Liver (tissue), 9 donors: ENCODE measurements around the gene TBC1D21. TPM values are rescaled to one million over a fixed set of nuclear protein-coding genes. Genes with fewer than 3 reads are reported as not detected.

ENCODE experiments used
- DNase-seq: peaks from one replicate; pipeline ENCODE4 v3.0.0-alpha.2; 2017; ENCODE audit warnings: low spot score
- H3K27ac ChIP-seq, 2 donors: one replicate each; pipeline ENCODE4 v1.7.0; 2013; ENCODE audit warnings: inconsistent platforms in 2 of 2, low read length in 2 of 2, control low read depth in 1 of 2, low read depth in 1 of 2, mild to moderate bottlenecking in 1 of 2
- H3K27me3 ChIP-seq, 4 donors: one replicate each; pipeline versions ENCODE4 v1.6.1 to v1.7.0; 2013; ENCODE audit warnings: low read length in 3 of 4, inconsistent platforms in 1 of 4, mild to moderate bottlenecking in 1 of 4, moderate library complexity in 1 of 4; ENCODE audit not compliant: control insufficient read depth in 4 of 4, insufficient read depth in 4 of 4
- H3K36me3 ChIP-seq, 4 donors: one replicate each; pipeline versions ENCODE4 v1.6.1 to v1.7.0; 2013; ENCODE audit warnings: low read length in 3 of 4, mild to moderate bottlenecking in 3 of 4, low read depth in 1 of 4, moderate library complexity in 1 of 4; ENCODE audit not compliant: control insufficient read depth in 4 of 4, insufficient read depth in 3 of 4
- H3K4me1 ChIP-seq, 4 donors: one replicate each; pipeline versions ENCODE4 v1.6.1 to v1.7.0; 2013; ENCODE audit warnings: low read length in 3 of 4, mild to moderate bottlenecking in 3 of 4, moderate library complexity in 1 of 4; ENCODE audit not compliant: control insufficient read depth in 4 of 4, insufficient read depth in 4 of 4
- H3K4me3 ChIP-seq, 3 donors: one replicate each; pipeline versions ENCODE4 v1.6.1 to v1.7.0; 2013; ENCODE audit warnings: low read length in 3 of 3, control low read depth in 1 of 3, low read depth in 1 of 3, mild to moderate bottlenecking in 1 of 3
- H3K9ac ChIP-seq, 2 donors: one replicate each; pipeline ENCODE4 v1.7.0; 2013; ENCODE audit warnings: low read length in 2 of 2, mild to moderate bottlenecking in 2 of 2, moderate library complexity in 2 of 2, control low read depth in 1 of 2, low read depth in 1 of 2
- H3K9me3 ChIP-seq, 4 donors: one replicate each; pipeline versions ENCODE4 v1.6.1 to v1.7.0; 2013; ENCODE audit warnings: low read length in 3 of 4; ENCODE audit not compliant: control insufficient read depth in 4 of 4
- ATF3 ChIP-seq: IDR thresholded peaks from 2 replicates; pipeline ENCODE4 v1.6.1; 2016; ENCODE audit warnings: antibody characterized with exemption
- EGR1 ChIP-seq, 2 donors: IDR thresholded peaks; 2 replicates each; pipeline ENCODE4 v1.6.1; 2016 to 2018; ENCODE audit warnings: antibody characterized with exemption in 2 of 2, low read depth in 2 of 2
- FOXA1 ChIP-seq: IDR thresholded peaks from 2 replicates; pipeline ENCODE4 v1.6.1; 2016; ENCODE audit warnings: antibody characterized with exemption
- FOXA2 ChIP-seq: IDR thresholded peaks from 2 replicates; pipeline ENCODE4 v1.6.1; 2016; ENCODE audit warnings: antibody characterized with exemption
- GABPA ChIP-seq, 2 donors: IDR thresholded peaks in 1 of 2; conservative IDR thresholded peaks in 1 of 2; 2 replicates each; pipeline ENCODE4 v1.6.1; 2016; ENCODE audit warnings: antibody characterized with exemption in 2 of 2, mild to moderate bottlenecking in 1 of 2, moderate library complexity in 1 of 2
- HNF4A ChIP-seq, 2 donors: conservative IDR thresholded peaks; 2 replicates each; pipeline ENCODE4 v1.6.1; 2016; ENCODE audit warnings: antibody characterized with exemption in 2 of 2, mild to moderate bottlenecking in 2 of 2
- HNF4G ChIP-seq: IDR thresholded peaks from 2 replicates; pipeline ENCODE4 v1.6.1; 2016; ENCODE audit warnings: antibody characterized with exemption
- JUND ChIP-seq, 2 donors: IDR thresholded peaks; 2 replicates each; pipeline ENCODE4 v1.6.1; 2016; ENCODE audit warnings: antibody characterized with exemption in 2 of 2
- MAX ChIP-seq: IDR thresholded peaks from 2 replicates; pipeline ENCODE4 v1.6.1; 2016; ENCODE audit warnings: antibody characterized with exemption
- NR2F2 ChIP-seq: IDR thresholded peaks from 2 replicates; pipeline ENCODE4 v1.6.1; 2016; ENCODE audit warnings: antibody characterized with exemption
- RAD21 ChIP-seq, 2 donors: IDR thresholded peaks; 2 replicates each; pipeline ENCODE4 v1.6.1; 2016; ENCODE audit warnings: antibody characterized with exemption in 2 of 2, mild to moderate bottlenecking in 2 of 2
- REST ChIP-seq: IDR thresholded peaks from 2 replicates; pipeline ENCODE4 v1.6.1; 2016; ENCODE audit warnings: antibody characterized with exemption, mild to moderate bottlenecking
- SP1 ChIP-seq: IDR thresholded peaks from 2 replicates; pipeline ENCODE4 v1.6.1; 2018; ENCODE audit warnings: antibody characterized with exemption, mild to moderate bottlenecking
- TAF1 ChIP-seq: conservative IDR thresholded peaks from 2 replicates; pipeline ENCODE4 v1.6.1; 2016; ENCODE audit warnings: antibody characterized with exemption, mild to moderate bottlenecking
- WGBS: extraction: QIAGEN DNeasy Blood & Tissue Kit; methylation state at CpG from one replicate; pipeline ENCODE4 v1.1.7; 2013; 5-methylcytosine and 5-hydroxymethylcytosine counted together
- polyA plus RNA-seq, 2 donors: library from polyadenylated mRNA; stranded (reverse) in 1 of 2; unstranded in 1 of 2; fragments of 200-250 nt in 1 of 2; fragments of >200 nt in 1 of 2; fragmentation: Nextera tagmentation in 1 of 2; extraction: Ambion mirVana in 1 of 2; gene quantifications; one replicate each; pipeline versions ENCODE4 v1.2.1 to v1.2.3, GENCODE V29; 2013 to 2015
- total RNA-seq, 2 donors: library from RNA; depleted of rRNA; stranded (reverse); fragments of >200 nt; gene quantifications; one replicate each; pipeline ENCODE4 v1.2.3, GENCODE V29; 2014
- TF ChIP-seq, protein P1 (sequence below): fragments of 150-350 bp; IDR thresholded peaks from 2 replicates; pipeline ENCODE4 v1.5.1; 2017; ENCODE audit warnings: improper control_type of control experiment, low read depth, low read length; ENCODE audit not compliant: missing input control
- TF ChIP-seq, protein P2 (sequence below): IDR thresholded peaks from 2 replicates; pipeline ENCODE4 v1.6.1; 2016; ENCODE audit warnings: antibody characterized with exemption
- donor health status: healthy.
- donor health status: healthy.
- donor health status: healthy.
- donor health status: healthy.
- donor health status: healthy.

Gene TBC1D21, protein sequence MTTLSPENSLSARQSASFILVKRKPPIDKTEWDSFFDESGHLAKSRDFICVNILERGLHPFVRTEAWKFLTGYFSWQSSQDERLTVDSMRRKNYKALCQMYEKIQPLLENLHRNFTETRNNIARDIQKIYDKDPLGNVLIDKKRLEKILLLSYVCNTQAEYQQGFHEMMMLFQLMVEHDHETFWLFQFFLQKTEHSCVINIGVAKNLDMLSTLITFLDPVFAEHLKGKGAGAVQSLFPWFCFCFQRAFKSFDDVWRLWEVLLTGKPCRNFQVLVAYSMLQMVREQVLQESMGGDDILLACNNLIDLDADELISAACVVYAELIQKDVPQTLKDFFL
- total RNA-seq (not detected), polyA plus RNA-seq (not detected)

DNA sequence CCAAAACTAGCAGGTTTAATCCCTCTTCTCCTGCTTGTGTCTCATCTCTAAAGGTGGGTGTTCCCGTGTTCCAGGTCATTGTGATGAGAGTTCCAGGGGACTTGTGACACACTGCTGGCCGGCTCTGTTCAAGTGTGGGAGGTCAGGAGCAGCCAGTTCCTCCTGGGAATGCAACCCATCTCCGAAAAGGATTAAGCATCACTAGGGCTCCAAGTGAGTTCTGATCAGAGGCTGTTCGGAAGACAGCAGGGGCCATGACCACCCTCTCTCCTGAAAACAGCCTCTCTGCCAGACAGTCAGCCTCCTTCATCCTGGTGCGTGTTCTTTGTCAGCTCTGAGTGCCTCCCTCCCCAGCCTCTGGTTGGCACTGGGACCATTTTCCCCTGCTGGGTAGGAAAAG, at the start of gene TBC1D21:
Gene TBC1D21, plus strand, starts transcription at position 109 of the 400 bp plus-strand sequence. Its CDS starts 146 bp downstream, at position 255.
- 65% methylated on average over 5 of the region's 5 CpGs for WGBS
- DNase-seq: no peak
- H3K9me3 ChIP-seq: peaks cover 0 to 4% (median 1%) of the 10 kb centered on the region in 4 donors
- no peaks in the 10 kb centered on the region for H3K27me3 ChIP-seq
- H3K9ac ChIP-seq: no peak within 1 kb of the TSS
- H3K36me3 ChIP-seq: no peaks in the 10 kb centered on the region
- H3K4me3 ChIP-seq: no peak within 1 kb of the TSS
- no peak for TF ChIP-seq SP1
- TF ChIP-seq JUND (IDR thresholded peaks at IDR 0.05): no peak
- H3K27ac ChIP-seq: no peak within 1 kb of the TSS
- no peaks in the 10 kb centered on the region for H3K4me1 ChIP-seq

DNA sequence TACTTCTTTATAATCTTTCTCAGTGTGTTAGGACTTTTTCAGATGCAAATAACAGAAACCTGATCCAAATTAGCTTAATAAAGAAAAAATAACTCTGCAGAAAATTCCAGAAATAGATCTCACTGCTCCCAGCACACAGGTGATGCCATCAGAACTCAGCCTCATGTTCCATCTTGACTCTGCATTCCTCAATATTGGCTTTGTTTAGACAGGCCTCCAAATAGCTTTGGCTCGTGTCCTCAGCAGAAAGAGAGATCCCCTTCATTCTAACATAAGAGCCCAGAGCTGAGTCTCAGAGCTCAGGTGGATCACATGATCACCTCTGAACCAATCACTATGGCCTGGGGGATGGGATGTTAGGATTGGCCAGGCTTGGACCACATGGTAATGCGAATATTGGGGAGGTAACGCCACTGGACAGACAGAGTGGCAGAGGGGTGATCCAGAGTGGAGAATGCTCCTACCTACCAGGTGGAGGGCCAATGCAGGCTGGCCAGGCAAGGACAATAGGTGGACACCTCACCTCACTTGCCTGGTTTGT, 46.6 kb upstream of the TBC1D21 start:
- TF ChIP-seq JUND (IDR thresholded peaks at IDR 0.05) (no peak), TAF1 (no peak), FOXA1 (no peak), FOXA2 (no peak), HNF4A (conservative IDR thresholded peaks at IDR 0.05) (no peak), RAD21 (IDR thresholded peaks at IDR 0.05) (no peak), EGR1 (IDR thresholded peaks at IDR 0.05; ENCODE audit: low read depth in 2 of 2) (no peak), GABPA (IDR thresholded peaks at IDR 0.05 in 1 of 2, conservative IDR thresholded peaks at IDR 0.05 in 1 of 2) (no peak), NR2F2 (no peak), ATF3 (no peak), HNF4G (no peak), SP1 (no peak), MAX (no peak), REST (no peak)
- TF ChIP-seq, protein P1, sequence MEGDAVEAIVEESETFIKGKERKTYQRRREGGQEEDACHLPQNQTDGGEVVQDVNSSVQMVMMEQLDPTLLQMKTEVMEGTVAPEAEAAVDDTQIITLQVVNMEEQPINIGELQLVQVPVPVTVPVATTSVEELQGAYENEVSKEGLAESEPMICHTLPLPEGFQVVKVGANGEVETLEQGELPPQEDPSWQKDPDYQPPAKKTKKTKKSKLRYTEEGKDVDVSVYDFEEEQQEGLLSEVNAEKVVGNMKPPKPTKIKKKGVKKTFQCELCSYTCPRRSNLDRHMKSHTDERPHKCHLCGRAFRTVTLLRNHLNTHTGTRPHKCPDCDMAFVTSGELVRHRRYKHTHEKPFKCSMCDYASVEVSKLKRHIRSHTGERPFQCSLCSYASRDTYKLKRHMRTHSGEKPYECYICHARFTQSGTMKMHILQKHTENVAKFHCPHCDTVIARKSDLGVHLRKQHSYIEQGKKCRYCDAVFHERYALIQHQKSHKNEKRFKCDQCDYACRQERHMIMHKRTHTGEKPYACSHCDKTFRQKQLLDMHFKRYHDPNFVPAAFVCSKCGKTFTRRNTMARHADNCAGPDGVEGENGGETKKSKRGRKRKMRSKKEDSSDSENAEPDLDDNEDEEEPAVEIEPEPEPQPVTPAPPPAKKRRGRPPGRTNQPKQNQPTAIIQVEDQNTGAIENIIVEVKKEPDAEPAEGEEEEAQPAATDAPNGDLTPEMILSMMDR: no peak
- TF ChIP-seq, protein P2, sequence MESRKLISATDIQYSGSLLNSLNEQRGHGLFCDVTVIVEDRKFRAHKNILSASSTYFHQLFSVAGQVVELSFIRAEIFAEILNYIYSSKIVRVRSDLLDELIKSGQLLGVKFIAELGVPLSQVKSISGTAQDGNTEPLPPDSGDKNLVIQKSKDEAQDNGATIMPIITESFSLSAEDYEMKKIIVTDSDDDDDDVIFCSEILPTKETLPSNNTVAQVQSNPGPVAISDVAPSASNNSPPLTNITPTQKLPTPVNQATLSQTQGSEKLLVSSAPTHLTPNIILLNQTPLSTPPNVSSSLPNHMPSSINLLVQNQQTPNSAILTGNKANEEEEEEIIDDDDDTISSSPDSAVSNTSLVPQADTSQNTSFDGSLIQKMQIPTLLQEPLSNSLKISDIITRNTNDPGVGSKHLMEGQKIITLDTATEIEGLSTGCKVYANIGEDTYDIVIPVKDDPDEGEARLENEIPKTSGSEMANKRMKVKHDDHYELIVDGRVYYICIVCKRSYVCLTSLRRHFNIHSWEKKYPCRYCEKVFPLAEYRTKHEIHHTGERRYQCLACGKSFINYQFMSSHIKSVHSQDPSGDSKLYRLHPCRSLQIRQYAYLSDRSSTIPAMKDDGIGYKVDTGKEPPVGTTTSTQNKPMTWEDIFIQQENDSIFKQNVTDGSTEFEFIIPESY: no peak
- WGBS: 80% methylated on average over 3 of the region's 3 CpGs
- H3K4me3 ChIP-seq: no peak overlapping the region
- DNase-seq: no peak
- no peaks in the 10 kb centered on the region for H3K4me1 ChIP-seq
- H3K36me3 ChIP-seq: no peaks in the 10 kb centered on the region
- no peak overlapping the region for H3K27ac ChIP-seq
- H3K27me3 ChIP-seq: peaks cover 0 to 2% (median 0%) of the 10 kb centered on the region in 4 donors
- no peaks in the 10 kb centered on the region for H3K9me3 ChIP-seq
- H3K9ac ChIP-seq: no peak overlapping the region
